ENCODE results near the gene CNGA4.
"Not testable (repeated sequence)": the region's sequence is repeated elsewhere in the genome, so short reads cannot be mapped to it uniquely, and the experiment has no call there.

CNGA4 gene

GRCh38 chr11:6225896-6226295, 13.0 kb upstream of the CNGA4 start:
- no peak for DNase-seq

- DNase-seq = no peak
Measured at GRCh38 chr11:6228520-6228919, 10.4 kb upstream of the CNGA4 start.

GRCh38 chr11:6229911-6230310, 9.0 kb upstream of the CNGA4 start:
- DNase-seq = no peak

GRCh38 chr11:6232899-6233298, 6.0 kb upstream of the CNGA4 start:
- DNase-seq = no peak

- DNase-seq = no peak
Measured at GRCh38 chr11:6233984-6234386, 4.9 kb upstream of the CNGA4 start.

- DNase-seq = peak; percentile 97
Measured at GRCh38 chr11:6234387-6235107, 4.3 kb upstream of the CNGA4 start, which contains the start of gene FHIP1B. Gene FHIP1B, minus strand, starts transcription at chr11:6234636. Its CDS starts 10,120 bp downstream, at chr11:6224516.

GRCh38 chr11:6237266-6237665, 1.6 kb upstream of the CNGA4 start:
- no peak for DNase-seq

- no peak for DNase-seq
Measured at GRCh38 chr11:6237761-6238302, 1.1 kb upstream of the CNGA4 start.

- no peak for DNase-seq
Measured at GRCh38 chr11:6240139-6240538, 1.2 kb downstream of the CNGA4 start.

- no peak for DNase-seq
Measured at GRCh38 chr11:6240781-6241180, 1.9 kb downstream of the CNGA4 start.

GRCh38 chr11:6241316-6241715, 2.4 kb downstream of the CNGA4 start:
- DNase-seq = no peak

- no peak for DNase-seq
Measured at GRCh38 chr11:6245536-6245935, 6.6 kb downstream of the CNGA4 start.

GRCh38 chr11:6248248-6248647, 9.4 kb downstream of the CNGA4 start:
- DNase-seq = no peak

GRCh38 chr11:6248897-6249296, 10.0 kb downstream of the CNGA4 start:
- DNase-seq = not testable (repeated sequence)

GRCh38 chr11:6249770-6250555, 11.1 kb downstream of the CNGA4 start:
- no peak for DNase-seq

GRCh38 chr11:6251120-6251733, 12.3 kb downstream of the CNGA4 start:
- DNase-seq = peak; percentile 46

GRCh38 chr11:6251990-6252473, 13.1 kb downstream of the CNGA4 start:
- no peak for DNase-seq

GRCh38 chr11:6253197-6253596, 14.3 kb downstream of the CNGA4 start:
- DNase-seq = no peak

GRCh38 chr11:6258141-6258540, 19.3 kb downstream of the CNGA4 start:
- DNase-seq = no peak

- no peak for DNase-seq
Measured at GRCh38 chr11:6258571-6259081, 19.7 kb downstream of the CNGA4 start.

- no peak for DNase-seq
Measured at GRCh38 chr11:6260207-6260726, 21.4 kb downstream of the CNGA4 start.

GRCh38 chr11:6263662-6264061, 24.8 kb downstream of the CNGA4 start:
- no peak for DNase-seq

GRCh38 chr11:6268820-6269219, 29.9 kb downstream of the CNGA4 start:
- no peak for DNase-seq
